Hepatocyte (in vitro differentiated cells): Measurements from ENCODE around the gene KIAA1549. TPM values are rescaled to one million over a fixed set of nuclear protein-coding genes. Genes with fewer than 3 reads are reported as not detected.

Source experiments
- DNase-seq: peaks from one replicate; pipeline ENCODE4 v3.0.0-alpha.2; 2016; ENCODE audit warnings: low spot score
- H2AFZ ChIP-seq: fragments of 200-600 bp; sonication (generic); 2 replicates; pipeline ENCODE4 v1.6.0; 2016; ENCODE audit warnings: antibody characterized with exemption, mild to moderate bottlenecking
- H3K27ac ChIP-seq: fragments of 200-600 bp; sonication (generic); 2 replicates; pipeline ENCODE4 v1.5.1; 2016; ENCODE audit warnings: mild to moderate bottlenecking
- H3K27me3 ChIP-seq: fragments of 200-600 bp; sonication (generic); 2 replicates; pipeline ENCODE4 v1.6.1; 2016
- H3K36me3 ChIP-seq: fragments of 200-600 bp; sonication (generic); replicated peaks from 2 replicates; pipeline ENCODE4 v1.5.1; 2016; ENCODE audit warnings: low read depth; ENCODE audit not compliant: insufficient read depth
- H3K4me1 ChIP-seq: fragments of 200-600 bp; sonication (generic); 2 replicates; pipeline ENCODE4 v1.5.1; 2016; ENCODE audit warnings: mild to moderate bottlenecking, moderate library complexity; ENCODE audit not compliant: insufficient read depth
- H3K4me2 ChIP-seq: fragments of 200-600 bp; sonication (generic); 2 replicates; pipeline ENCODE4 v1.6.0; 2016
- H3K4me3 ChIP-seq: fragments of 200-600 bp; sonication (generic); 2 replicates; pipeline ENCODE4 v1.5.1; 2016; ENCODE audit warnings: mild to moderate bottlenecking
- H3K79me2 ChIP-seq: fragments of 200-600 bp; sonication (generic); 2 replicates; pipeline ENCODE4 v1.6.0; 2017; ENCODE audit warnings: mild to moderate bottlenecking
- H3K9me2 ChIP-seq: fragments of 200-600 bp; sonication (generic); replicated peaks from 2 replicates; pipeline ENCODE4 v1.6.0; 2017; ENCODE audit warnings: mild to moderate bottlenecking; ENCODE audit not compliant: insufficient read depth
- H3K9me3 ChIP-seq: fragments of 200-600 bp; sonication (generic); 2 replicates; pipeline ENCODE4 v1.5.1; 2016; ENCODE audit warnings: low read depth, mild to moderate bottlenecking
- H4K20me1 ChIP-seq: fragments of 200-600 bp; sonication (generic); 2 replicates; pipeline ENCODE4 v1.6.0; 2016; ENCODE audit warnings: mild to moderate bottlenecking; ENCODE audit not compliant: insufficient read depth, poor library complexity, severe bottlenecking
- EZH2 ChIP-seq: fragments of 200-600 bp; sonication (generic); IDR thresholded peaks from 2 replicates; pipeline ENCODE4 v1.6.1; 2016; ENCODE audit warnings: antibody characterized with exemption, mild to moderate bottlenecking, borderline replicate concordance
- EZH2phosphoT487 ChIP-seq: fragments of 200-600 bp; sonication (generic); IDR thresholded peaks from one replicate; pipeline ENCODE4 v1.6.1; 2018; ENCODE audit warnings: antibody characterized with exemption, mild to moderate bottlenecking, low read depth, moderate library complexity; ENCODE audit not compliant: unreplicated experiment, severe bottlenecking
- WGBS: methylation state at CpG from one replicate; pipeline ENCODE4 v1.1.6; 2016; ENCODE audit warnings: low lambda C conversion rate; ENCODE audit errors: missing lambda C conversion rate; 5-methylcytosine and 5-hydroxymethylcytosine counted together
- polyA plus RNA-seq: library from polyadenylated mRNA; unstranded; fragments of >200 nt; fragmentation: Nextera tagmentation; extraction: Ambion mirVana; gene quantifications from 2 replicates; pipeline ENCODE4 v1.2.1, GENCODE V29; 2016
- total RNA-seq: library from RNA; depleted of rRNA; stranded (reverse); fragments of >200 nt; gene quantifications from 2 replicates; pipeline ENCODE4 v1.2.3, GENCODE V29; 2014
- TF ChIP-seq, protein P1 (sequence below): fragments of 200-600 bp; sonication (generic); IDR thresholded peaks from 2 replicates; pipeline ENCODE4 v1.5.1; 2016; ENCODE audit warnings: antibody characterized with exemption, mild to moderate bottlenecking; ENCODE audit not compliant: poor library complexity

KIAA1549 gene
- total and polyA plus RNA-seq, 2 experiments from 2014 or later: 3.4 to 7.3 TPM

DNA sequence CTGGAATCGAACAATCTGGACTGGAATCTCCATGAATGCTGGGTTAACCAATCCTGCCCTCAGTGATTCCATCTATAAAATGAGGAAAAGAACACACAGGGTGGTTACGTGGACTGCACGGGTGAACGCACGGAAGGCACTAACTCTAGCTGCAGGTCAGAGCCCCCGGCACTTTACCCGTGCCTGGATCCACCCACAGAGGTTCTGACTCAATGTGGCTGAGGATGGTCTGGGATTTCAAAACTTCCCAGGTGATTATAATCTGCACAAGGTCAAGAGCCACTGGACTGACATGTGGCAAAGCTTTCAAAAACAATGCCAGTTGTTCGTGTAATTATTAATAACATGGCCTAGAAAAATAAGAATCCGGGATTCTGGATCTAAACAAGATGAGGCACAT, 29.2 kb downstream of the KIAA1549 start:
- Histone ChIP-seq H3K4me1 (no peaks in the 10 kb centered on the region), H3K27ac (no peak overlapping the region), H3K27me3 (no peaks in the 10 kb centered on the region), H3K36me3 (no peaks in the 10 kb centered on the region), H3K4me2 (no peak overlapping the region), H3K9me3 (no peaks in the 10 kb centered on the region), H3K79me2 (peaks cover 32% of the 10 kb centered on the region), H2AFZ (no peak overlapping the region), H3K4me3 (no peak overlapping the region), H3K9me2 (no peaks in the 10 kb centered on the region), H4K20me1 (no peaks in the 10 kb centered on the region)
- WGBS: 82% methylated on average over 9 of the region's 9 CpGs
- DNase-seq: no peak
- TF ChIP-seq EZH2phosphoT487 (no peak), EZH2 (no peak)
- TF ChIP-seq, protein P1, sequence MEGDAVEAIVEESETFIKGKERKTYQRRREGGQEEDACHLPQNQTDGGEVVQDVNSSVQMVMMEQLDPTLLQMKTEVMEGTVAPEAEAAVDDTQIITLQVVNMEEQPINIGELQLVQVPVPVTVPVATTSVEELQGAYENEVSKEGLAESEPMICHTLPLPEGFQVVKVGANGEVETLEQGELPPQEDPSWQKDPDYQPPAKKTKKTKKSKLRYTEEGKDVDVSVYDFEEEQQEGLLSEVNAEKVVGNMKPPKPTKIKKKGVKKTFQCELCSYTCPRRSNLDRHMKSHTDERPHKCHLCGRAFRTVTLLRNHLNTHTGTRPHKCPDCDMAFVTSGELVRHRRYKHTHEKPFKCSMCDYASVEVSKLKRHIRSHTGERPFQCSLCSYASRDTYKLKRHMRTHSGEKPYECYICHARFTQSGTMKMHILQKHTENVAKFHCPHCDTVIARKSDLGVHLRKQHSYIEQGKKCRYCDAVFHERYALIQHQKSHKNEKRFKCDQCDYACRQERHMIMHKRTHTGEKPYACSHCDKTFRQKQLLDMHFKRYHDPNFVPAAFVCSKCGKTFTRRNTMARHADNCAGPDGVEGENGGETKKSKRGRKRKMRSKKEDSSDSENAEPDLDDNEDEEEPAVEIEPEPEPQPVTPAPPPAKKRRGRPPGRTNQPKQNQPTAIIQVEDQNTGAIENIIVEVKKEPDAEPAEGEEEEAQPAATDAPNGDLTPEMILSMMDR: no peak

DNA sequence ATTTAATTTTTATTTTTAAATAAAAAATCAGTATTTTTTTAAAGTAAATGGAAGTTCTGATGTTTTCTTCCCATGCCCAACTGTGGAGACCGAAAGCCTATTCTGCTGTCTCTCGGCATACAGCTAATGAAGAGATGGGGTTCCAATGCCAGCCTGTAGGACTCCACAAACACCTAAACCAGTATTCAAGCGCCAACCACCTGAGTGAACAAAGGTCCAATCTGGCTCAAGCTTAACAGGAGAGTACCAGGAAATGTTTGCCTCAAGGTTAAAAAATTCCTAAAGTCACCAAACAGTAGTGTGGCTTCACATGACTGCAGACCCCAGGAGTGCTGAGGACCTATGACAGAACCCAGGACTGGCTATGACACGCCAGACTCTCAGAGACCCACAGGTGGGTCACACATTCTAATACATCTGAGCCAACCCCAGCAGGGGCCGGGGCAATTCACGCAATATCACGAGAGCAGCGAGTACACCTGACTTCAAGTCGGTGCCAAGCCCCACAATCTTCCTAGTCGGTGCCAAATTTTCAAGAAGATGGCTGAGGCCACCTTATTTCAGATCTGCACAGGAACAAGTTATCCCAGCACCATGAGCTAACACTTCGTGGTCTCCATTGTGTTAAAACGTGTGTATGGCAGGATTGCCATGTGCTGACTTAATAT, 31.6 kb downstream of the KIAA1549 start:
- WGBS: 97% methylated on average over 12 of the region's 12 CpGs
- TF ChIP-seq EZH2: no peak
- TF ChIP-seq EZH2phosphoT487: no peak
- Histone ChIP-seq H3K36me3 (no peaks in the 10 kb centered on the region), H4K20me1 (no peaks in the 10 kb centered on the region), H3K27me3 (no peaks in the 10 kb centered on the region), H3K27ac (no peak overlapping the region), H3K4me1 (no peaks in the 10 kb centered on the region), H3K79me2 (peaks cover 25% of the 10 kb centered on the region), H2AFZ (no peak overlapping the region), H3K4me2 (no peak overlapping the region), H3K4me3 (no peak overlapping the region), H3K9me2 (no peaks in the 10 kb centered on the region), H3K9me3 (no peaks in the 10 kb centered on the region)
- no peak for DNase-seq

DNA sequence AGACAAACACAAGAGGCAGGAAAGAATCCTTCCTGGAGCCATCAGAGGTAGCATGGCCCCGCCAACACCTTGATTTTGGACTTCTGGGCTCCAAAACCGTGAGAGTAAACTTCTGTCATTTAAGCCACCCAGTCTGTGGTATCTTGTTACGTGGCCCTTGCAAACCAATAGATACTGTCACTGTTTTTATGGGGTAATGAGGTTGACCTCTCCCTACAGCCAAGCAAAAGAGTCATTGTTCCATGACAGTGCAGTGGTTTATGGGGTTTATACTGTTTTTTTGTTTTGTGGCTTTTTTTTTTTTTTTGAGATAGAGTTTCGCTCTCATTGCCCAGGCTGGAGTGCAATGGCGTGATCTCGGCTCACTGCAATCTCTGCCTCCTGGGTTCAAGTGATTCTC, 32.8 kb downstream of the KIAA1549 start:
- no peaks in the 10 kb centered on the region for H3K9me2 ChIP-seq
- no peak overlapping the region for H3K27ac ChIP-seq
- H3K36me3 ChIP-seq: no peaks in the 10 kb centered on the region
- H3K79me2 ChIP-seq: peaks cover 25% of the 10 kb centered on the region
- H3K27me3 ChIP-seq: no peaks in the 10 kb centered on the region
- no peak for DNase-seq
- TF ChIP-seq, protein P1: no peak
- TF ChIP-seq EZH2phosphoT487: no peak
- TF ChIP-seq EZH2: no peak
- no peaks in the 10 kb centered on the region for H3K4me1 ChIP-seq
- no peaks in the 10 kb centered on the region for H3K9me3 ChIP-seq
- H3K4me3 ChIP-seq: no peak overlapping the region
- no peak overlapping the region for H2AFZ ChIP-seq
- no peaks in the 10 kb centered on the region for H4K20me1 ChIP-seq
- no peak overlapping the region for H3K4me2 ChIP-seq
- 94% methylated on average over 5 of the region's 6 CpGs for WGBS

DNA sequence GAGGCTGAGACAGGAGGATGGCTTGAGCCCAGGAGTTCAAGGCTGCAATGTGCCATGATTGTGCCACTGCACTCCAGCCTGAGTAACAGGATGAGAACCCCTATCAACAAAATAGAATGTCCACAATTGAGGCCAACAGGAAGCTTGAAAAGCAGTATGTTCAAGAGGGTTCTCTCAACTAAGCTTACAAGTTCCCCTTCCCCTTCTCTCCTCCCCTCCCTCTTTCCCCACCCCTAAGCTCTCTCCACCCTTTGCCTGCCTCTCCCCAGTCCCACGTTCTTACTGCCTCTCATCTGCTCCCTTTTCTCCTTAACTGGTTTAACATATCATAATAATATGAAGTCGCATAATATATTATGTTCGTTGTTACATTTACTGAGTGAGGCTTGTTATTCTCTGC, 35.4 kb downstream of the KIAA1549 start:
- no peaks in the 10 kb centered on the region for H3K4me1 ChIP-seq
- no peak for DNase-seq
- no peaks in the 10 kb centered on the region for H3K9me2 ChIP-seq
- no peak overlapping the region for H3K4me2 ChIP-seq
- H3K79me2 ChIP-seq: peaks cover 17% of the 10 kb centered on the region
- no peaks in the 10 kb centered on the region for H3K27me3 ChIP-seq
- no peak overlapping the region for H3K4me3 ChIP-seq
- no peaks in the 10 kb centered on the region for H3K36me3 ChIP-seq
- no peaks in the 10 kb centered on the region for H3K9me3 ChIP-seq
- H3K27ac ChIP-seq: no peak overlapping the region
- WGBS: 81% methylated on average over 3 of the region's 3 CpGs
- no peak overlapping the region for H2AFZ ChIP-seq
- H4K20me1 ChIP-seq: no peaks in the 10 kb centered on the region
- TF ChIP-seq, protein P1: no peak
- TF ChIP-seq EZH2 (no peak), EZH2phosphoT487 (no peak)
